AG09309 (cell line): ENCODE measurements around the gene MTHFSD.
A peak's percentile ranks its signal among the peaks of the same experiment; 100 is the strongest.

Source experiments
- DNase-seq: peaks from one replicate; pipeline ENCODE4 v3.0.0-alpha.2; 2010; ENCODE audit warnings: low read depth
- H3K4me3 ChIP-seq: 2 replicates; pipeline ENCODE4 v1.5.1; 2011; ENCODE audit warnings: mild to moderate bottlenecking, low read depth, low read length, moderate library complexity; ENCODE audit not compliant: control insufficient read depth
- TF ChIP-seq, protein P1 (sequence below): IDR thresholded peaks from 2 replicates; pipeline ENCODE4 v1.5.1; 2011; ENCODE audit warnings: mild to moderate bottlenecking, low read depth, low read length, inconsistent platforms; ENCODE audit not compliant: insufficient read depth, control insufficient read depth; ENCODE audit errors: missing control alignments

MTHFSD gene

DNA sequence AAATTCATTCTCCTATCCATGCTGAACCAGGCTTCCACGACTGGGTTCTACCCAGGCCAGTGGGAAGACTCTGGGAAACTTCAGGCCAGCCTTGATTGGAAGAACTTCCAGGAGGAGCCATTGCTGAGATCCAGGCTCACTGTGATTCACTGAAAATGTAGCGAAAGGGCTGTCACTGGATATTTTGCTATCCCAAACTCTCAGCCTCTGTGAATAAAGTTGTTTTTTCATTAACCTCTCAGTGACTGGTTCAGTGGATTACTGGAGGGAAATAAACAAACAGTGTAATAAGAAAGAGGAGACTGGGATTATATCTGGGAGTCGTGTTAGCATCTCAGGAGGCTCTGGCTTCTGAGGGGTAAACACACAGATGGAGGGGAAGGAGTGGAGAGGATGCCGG lies 26.4 kb upstream of the MTHFSD start:
- DNase-seq, result no peak
- no peak overlapping the region for H3K4me3 ChIP-seq
- TF ChIP-seq, protein P1, sequence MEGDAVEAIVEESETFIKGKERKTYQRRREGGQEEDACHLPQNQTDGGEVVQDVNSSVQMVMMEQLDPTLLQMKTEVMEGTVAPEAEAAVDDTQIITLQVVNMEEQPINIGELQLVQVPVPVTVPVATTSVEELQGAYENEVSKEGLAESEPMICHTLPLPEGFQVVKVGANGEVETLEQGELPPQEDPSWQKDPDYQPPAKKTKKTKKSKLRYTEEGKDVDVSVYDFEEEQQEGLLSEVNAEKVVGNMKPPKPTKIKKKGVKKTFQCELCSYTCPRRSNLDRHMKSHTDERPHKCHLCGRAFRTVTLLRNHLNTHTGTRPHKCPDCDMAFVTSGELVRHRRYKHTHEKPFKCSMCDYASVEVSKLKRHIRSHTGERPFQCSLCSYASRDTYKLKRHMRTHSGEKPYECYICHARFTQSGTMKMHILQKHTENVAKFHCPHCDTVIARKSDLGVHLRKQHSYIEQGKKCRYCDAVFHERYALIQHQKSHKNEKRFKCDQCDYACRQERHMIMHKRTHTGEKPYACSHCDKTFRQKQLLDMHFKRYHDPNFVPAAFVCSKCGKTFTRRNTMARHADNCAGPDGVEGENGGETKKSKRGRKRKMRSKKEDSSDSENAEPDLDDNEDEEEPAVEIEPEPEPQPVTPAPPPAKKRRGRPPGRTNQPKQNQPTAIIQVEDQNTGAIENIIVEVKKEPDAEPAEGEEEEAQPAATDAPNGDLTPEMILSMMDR, result no peak

DNA sequence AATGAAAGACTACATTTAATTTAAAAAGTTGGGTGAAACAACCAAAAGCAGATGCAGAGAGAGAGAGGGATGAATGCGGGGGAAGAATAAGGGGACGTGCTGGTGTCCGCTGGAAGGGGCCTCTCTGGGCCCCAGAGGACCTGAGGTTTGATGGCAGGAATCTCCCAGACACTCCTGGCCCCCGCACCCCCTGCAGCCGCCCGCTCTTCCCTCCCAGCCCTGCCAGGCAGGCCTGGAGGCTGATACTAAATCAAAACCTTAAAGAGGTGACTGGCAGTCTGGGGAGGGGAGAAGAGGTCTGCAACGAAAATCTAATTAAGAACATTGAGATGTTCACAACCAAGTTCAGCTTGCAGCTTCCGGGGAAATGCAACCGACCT lies 25.7 kb upstream of the MTHFSD start:
- no peak overlapping the region for H3K4me3 ChIP-seq
- TF ChIP-seq, protein P1, result no peak
- no peak for DNase-seq

DNA sequence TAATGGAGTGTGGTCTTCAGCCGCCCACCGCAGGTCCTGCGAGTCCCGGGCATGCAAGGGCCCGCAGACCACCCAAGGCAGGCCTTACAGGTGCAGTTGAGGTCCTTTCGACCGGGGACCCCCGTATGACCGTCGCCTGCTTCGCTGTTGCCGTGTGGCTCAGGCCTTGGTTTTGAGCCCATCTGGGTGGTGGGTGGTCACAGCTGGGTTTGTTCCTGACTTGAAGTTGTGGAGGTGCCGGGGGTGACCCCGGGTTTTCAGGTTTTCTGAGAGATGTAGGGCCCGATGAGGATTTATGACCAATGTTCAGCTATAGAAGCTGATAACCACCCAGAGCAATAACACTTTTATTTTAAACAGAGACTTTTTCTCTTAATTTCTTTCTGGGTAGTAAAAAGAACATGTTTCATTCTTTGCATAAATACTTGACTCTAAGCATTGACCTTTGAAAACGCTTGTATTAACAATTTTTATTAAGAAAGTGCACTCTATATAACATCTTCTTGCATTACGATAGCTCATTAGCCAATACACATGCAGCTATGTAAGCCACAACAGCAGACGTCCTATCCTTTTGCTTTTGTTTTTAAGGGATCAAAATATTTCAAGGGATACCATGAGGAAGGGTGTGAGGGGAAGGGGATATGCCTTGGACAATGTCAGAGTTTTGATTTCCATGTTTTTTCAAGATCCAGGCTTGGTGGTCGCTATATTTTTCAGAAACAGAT lies 25.2 kb upstream of the MTHFSD start:
- peak overlapping the region; percentile 32 for H3K4me3 ChIP-seq
- TF ChIP-seq, protein P1, result no peak
- DNase-seq, result no peak

DNA sequence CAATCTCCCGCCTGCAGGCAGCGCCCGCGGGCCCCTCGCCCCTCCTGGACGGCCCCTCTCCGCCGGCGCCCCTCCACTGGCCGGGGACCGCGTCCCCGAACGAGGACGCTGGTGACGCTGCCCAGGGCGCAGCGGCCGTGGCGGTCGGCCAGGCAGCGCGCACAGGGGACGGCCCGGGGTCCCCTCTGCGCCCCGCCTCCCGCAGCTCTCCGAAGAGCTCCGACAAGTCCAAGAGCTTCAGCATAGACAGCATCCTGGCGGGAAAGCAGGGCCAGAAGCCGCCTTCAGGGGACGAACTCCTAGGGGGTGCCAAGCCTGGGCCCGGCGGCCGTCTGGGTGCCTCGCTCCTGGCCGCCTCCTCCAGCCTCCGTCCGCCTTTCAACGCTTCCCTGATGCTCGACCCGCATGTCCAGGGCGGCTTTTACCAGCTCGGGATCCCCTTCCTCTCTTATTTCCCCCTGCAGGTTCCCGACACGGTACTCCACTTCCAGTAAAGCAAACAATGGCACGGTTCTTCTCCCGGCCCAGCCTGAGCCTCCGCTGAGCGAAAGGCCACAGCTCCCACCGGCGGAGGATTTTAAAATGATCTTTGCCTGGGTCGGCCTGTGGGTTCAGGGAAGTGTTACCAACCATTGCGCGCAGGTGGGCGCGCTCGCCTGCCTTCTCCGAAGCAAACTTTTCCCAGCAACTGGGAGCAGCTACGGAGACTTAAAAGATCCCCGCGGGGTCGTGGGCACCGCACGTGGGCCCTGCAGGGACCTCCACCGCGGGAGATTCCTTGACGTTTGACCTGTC lies 24.4 kb upstream of the MTHFSD start:
- no peak for DNase-seq
- peak overlapping the region; percentile 32 for H3K4me3 ChIP-seq
- TF ChIP-seq, protein P1, result no peak

DNA sequence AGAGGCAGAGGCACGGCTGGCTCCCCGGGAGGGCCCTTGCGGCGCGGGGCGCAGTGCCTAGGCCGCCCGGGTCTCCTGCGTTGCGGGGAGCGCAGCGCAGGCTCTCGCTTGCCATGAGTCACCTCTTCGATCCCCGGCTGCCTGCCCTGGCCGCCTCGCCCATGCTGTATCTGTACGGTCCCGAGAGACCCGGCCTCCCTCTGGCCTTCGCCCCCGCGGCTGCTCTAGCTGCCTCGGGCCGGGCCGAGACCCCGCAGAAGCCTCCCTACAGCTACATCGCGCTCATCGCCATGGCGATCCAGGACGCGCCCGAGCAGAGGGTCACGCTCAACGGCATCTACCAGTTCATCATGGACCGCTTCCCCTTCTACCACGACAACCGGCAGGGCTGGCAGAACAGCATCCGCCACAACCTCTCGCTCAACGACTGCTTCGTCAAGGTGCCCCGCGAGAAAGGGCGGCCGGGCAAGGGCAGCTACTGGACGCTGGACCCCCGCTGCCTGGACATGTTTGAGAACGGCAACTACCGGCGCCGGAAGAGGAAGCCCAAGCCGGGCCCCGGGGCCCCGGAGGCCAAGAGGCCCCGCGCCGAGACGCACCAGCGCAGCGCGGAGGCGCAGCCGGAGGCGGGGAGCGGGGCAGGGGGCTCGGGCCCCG lies 23.7 kb upstream of the MTHFSD start:
- no peak for DNase-seq
- H3K4me3 ChIP-seq, result peak overlapping the region; percentile 37
- TF ChIP-seq, protein P1, result no peak

DNA sequence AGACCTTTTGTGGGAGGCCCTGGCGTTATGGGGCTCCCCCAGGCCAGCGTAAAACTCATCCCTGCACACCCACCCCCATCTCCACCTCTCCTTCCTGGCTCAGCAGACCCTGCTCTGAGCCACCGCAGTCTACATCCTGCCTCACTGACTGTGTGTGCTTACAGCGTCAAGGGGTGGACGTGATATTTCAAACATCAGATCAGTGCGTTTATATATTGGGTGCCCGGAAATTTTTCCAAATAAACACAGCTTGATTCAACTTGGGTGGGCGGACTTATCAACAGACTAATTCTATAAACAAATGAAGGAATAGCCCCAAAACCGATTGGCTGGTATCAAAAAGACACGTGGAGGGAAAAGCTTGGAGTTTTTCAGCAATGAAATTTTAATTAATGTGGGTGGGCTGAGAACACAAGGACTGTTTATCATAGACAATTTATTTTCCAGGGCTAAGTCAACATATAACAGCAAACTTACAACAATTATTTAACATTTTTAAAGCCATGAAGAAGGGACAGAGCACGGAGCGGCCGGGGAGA lies 23.1 kb upstream of the MTHFSD start, which contains the start of gene FOXL1:
FOXL1 (plus strand) TSS at position 489 of the 539 bp plus-strand sequence. CDS start 175 bp downstream, outside the sequence.
- peak within 1 kb of the TSS; percentile 37 for H3K4me3 ChIP-seq
- DNase-seq, result no peak
- TF ChIP-seq, protein P1, result no peak
